Ascending aorta (tissue), 2 donors: ENCODE measurements around the gene SELENOI. TPM values are rescaled to one million over a fixed set of nuclear protein-coding genes. Genes with fewer than 3 reads are reported as not detected.
"Not testable (repeated sequence)": the region's sequence is repeated elsewhere in the genome, so short reads cannot be mapped to it uniquely, and the experiment has no call there.

ENCODE experiments used
- DNase-seq, 2 donors: peaks; one replicate each; pipeline ENCODE4 v3.0.0-alpha.2; 2019; ENCODE audit warnings: low spot score in 2 of 2
- H3K27ac ChIP-seq, 2 donors: fragments of 200-600 bp; sonication (generic); one replicate each; pipeline ENCODE4 v1.5.1; 2016 to 2017; ENCODE audit warnings: mild to moderate bottlenecking in 1 of 2
- H3K27me3 ChIP-seq: fragments of 200-600 bp; sonication (generic); one replicate; pipeline ENCODE4 v1.5.1; 2017
- H3K36me3 ChIP-seq, 2 donors: fragments of 200-600 bp; sonication (generic); one replicate each; pipeline ENCODE4 v1.5.1; 2016
- H3K4me1 ChIP-seq, 2 donors: fragments of 200-600 bp; sonication (generic); one replicate each; pipeline ENCODE4 v1.5.1; 2016 to 2017; ENCODE audit warnings: mild to moderate bottlenecking in 1 of 2
- H3K4me3 ChIP-seq, 2 donors: fragments of 200-600 bp; sonication (generic); one replicate each; pipeline ENCODE4 v1.5.1; 2016 to 2017; ENCODE audit warnings: mild to moderate bottlenecking in 1 of 2
- H3K9me3 ChIP-seq, 2 donors: fragments of 200-600 bp; sonication (generic); one replicate each; pipeline ENCODE4 v1.5.1; 2016
- CTCF ChIP-seq, 3 experiments: fragments of 200-600 bp in 2 of 3; fragments of 450-650 bp in 1 of 3; sonication (generic) in 2 of 3; IDR thresholded peaks; one replicate each; pipeline ENCODE4 v1.5.1; 2016 to 2019; ENCODE audit warnings: antibody characterized with exemption in 3 of 3, mild to moderate bottlenecking in 1 of 3, moderate library complexity in 1 of 3
- intact Hi-C: fragments of 100-400 bp; cut with DNase I; formaldehyde crosslinking; loops from one replicate; pipeline ENCODE4 v1.15.1; 2023
- total RNA-seq: library from RNA; depleted of rRNA; stranded (reverse); fragments of >200 nt; gene quantifications from one replicate; pipeline ENCODE4 v1.1.0, GENCODE V29; 2016

SELENOI gene
- total RNA-seq, 1 donor from 2014 or later: 2.2 TPM

GRCh38 chr2:26318950-26319349 is 27.0 kb upstream of the SELENOI start:
- intact Hi-C loops: no loop called here
- H3K27me3 ChIP-seq: no peaks in the 10 kb centered on the region
- no peak for DNase-seq
- H3K36me3 ChIP-seq: no peaks in the 10 kb centered on the region
- no peak overlapping the region for H3K4me3 ChIP-seq
- H3K4me1 ChIP-seq: no peaks in the 10 kb centered on the region
- TF ChIP-seq CTCF (IDR thresholded peaks at IDR 0.05): no peak
- H3K9me3 ChIP-seq: no peaks in the 10 kb centered on the region
- H3K27ac ChIP-seq: no peak overlapping the region

GRCh38 chr2:26324479-26324878 is 21.5 kb upstream of the SELENOI start:
- H3K27ac ChIP-seq, H3K4me3 ChIP-seq, H3K9me3 ChIP-seq, H3K4me1 ChIP-seq, H3K36me3 ChIP-seq, DNase-seq, H3K27me3 ChIP-seq, intact Hi-C loops: not testable (repeated sequence)

- DNase-seq: no peak
- no peaks in the 10 kb centered on the region for H3K9me3 ChIP-seq
- no peak for TF ChIP-seq CTCF (IDR thresholded peaks at IDR 0.05)
- no peaks in the 10 kb centered on the region for H3K4me1 ChIP-seq
- H3K4me3 ChIP-seq: no peak overlapping the region
- no peak overlapping the region for H3K27ac ChIP-seq
- intact Hi-C loops: loop anchor here (5.0 kb wide), 1 partner anchor 138 kb away; no protein-coding TSS in a partner anchor
- H3K36me3 ChIP-seq: no peaks in the 10 kb centered on the region
- no peaks in the 10 kb centered on the region for H3K27me3 ChIP-seq
These were observed 21.0 kb upstream of the SELENOI start for GRCh38 chr2:26324903-26325302.

- no peaks in the 10 kb centered on the region for H3K27me3 ChIP-seq
- no peaks in the 10 kb centered on the region for H3K9me3 ChIP-seq
- no peak for DNase-seq
- H3K36me3 ChIP-seq: no peaks in the 10 kb centered on the region
- H3K4me1 ChIP-seq: no peaks in the 10 kb centered on the region
- no peak overlapping the region for H3K27ac ChIP-seq
- intact Hi-C loops: loop anchor here (5.0 kb wide), 1 partner anchor 139 kb away; no protein-coding TSS in a partner anchor
- no peak for TF ChIP-seq CTCF (IDR thresholded peaks at IDR 0.05)
- no peak overlapping the region for H3K4me3 ChIP-seq
These were observed 20.1 kb upstream of the SELENOI start for GRCh38 chr2:26325851-26326250.

GRCh38 chr2:26326514-26326913 is 19.4 kb upstream of the SELENOI start:
- Histone ChIP-seq H3K4me1 (no peaks in the 10 kb centered on the region), H3K9me3 (no peaks in the 10 kb centered on the region), H3K4me3 (no peak overlapping the region), H3K27ac (no peak overlapping the region), H3K36me3 (no peaks in the 10 kb centered on the region), H3K27me3 (no peaks in the 10 kb centered on the region)
- TF ChIP-seq CTCF (IDR thresholded peaks at IDR 0.05): no peak
- intact Hi-C loops: loop anchor here (5.0 kb wide), 1 partner anchor 139 kb away; no protein-coding TSS in a partner anchor
- no peak for DNase-seq

- no peak for TF ChIP-seq CTCF (IDR thresholded peaks at IDR 0.05)
- no peak overlapping the region for H3K4me3 ChIP-seq
- no peaks in the 10 kb centered on the region for H3K9me3 ChIP-seq
- intact Hi-C loops: loop anchor here (5.0 kb wide), 1 partner anchor 140 kb away; no protein-coding TSS in a partner anchor
- no peaks in the 10 kb centered on the region for H3K27me3 ChIP-seq
- no peak for DNase-seq
- H3K36me3 ChIP-seq: no peaks in the 10 kb centered on the region
- no peak overlapping the region for H3K27ac ChIP-seq
- H3K4me1 ChIP-seq: no peaks in the 10 kb centered on the region
These were observed 18.4 kb upstream of the SELENOI start for GRCh38 chr2:26327291-26328272.

GRCh38 chr2:26329083-26329482 is 16.9 kb upstream of the SELENOI start:
- H3K4me3 ChIP-seq, H3K27me3 ChIP-seq, H3K4me1 ChIP-seq, DNase-seq, H3K36me3 ChIP-seq, H3K27ac ChIP-seq, H3K9me3 ChIP-seq: not testable (repeated sequence)
- intact Hi-C loops: loop anchor here (5.0 kb wide), 1 partner anchor 142 kb away; no protein-coding TSS in a partner anchor
